Kidney (tissue), 14 donors: Measurements from ENCODE around the gene HIBADH. TPM values are rescaled to one million over a fixed set of nuclear protein-coding genes. Genes with fewer than 3 reads are reported as not detected.

ENCODE experiments used
- DNase-seq, 5 donors: peaks; one replicate each; pipeline ENCODE4 v3.0.0-alpha.2; 2013 to 2020
- FAIRE-seq: peaks from 2 replicates; lab custom pipeline; 2012; peaks lifted over from hg19 to GRCh38; lab: Jason Lieb, UNC
- H3K27ac ChIP-seq, 2 donors: one replicate each; pipeline ENCODE4 v1.7.0; 2013; ENCODE audit warnings: low read depth in 2 of 2, low read length in 2 of 2, inconsistent platforms in 1 of 2
- H3K27me3 ChIP-seq: one replicate; pipeline ENCODE4 v1.7.1; 2013; ENCODE audit warnings: low read length, inconsistent platforms; ENCODE audit not compliant: control insufficient read depth, insufficient read depth
- H3K36me3 ChIP-seq, 3 donors: one replicate each; pipeline versions ENCODE4 v1.7.0 to v1.7.1; 2013; ENCODE audit warnings: low read length in 3 of 3, control low read depth in 1 of 3, inconsistent platforms in 1 of 3; ENCODE audit not compliant: insufficient read depth in 3 of 3, control insufficient read depth in 2 of 3
- H3K4me1 ChIP-seq, 3 donors: one replicate each; pipeline versions ENCODE4 v1.7.0 to v1.7.1; 2013; ENCODE audit warnings: low read length in 3 of 3, inconsistent platforms in 1 of 3, low read depth in 1 of 3; ENCODE audit not compliant: control insufficient read depth in 2 of 3, insufficient read depth in 2 of 3
- H3K4me3 ChIP-seq, 3 donors: one replicate each; pipeline versions ENCODE4 v1.7.0 to v1.8.1; 2013; ENCODE audit warnings: low read length in 3 of 3, control low read depth in 1 of 3, inconsistent platforms in 1 of 3
- H3K9ac ChIP-seq, 3 donors: one replicate each; pipeline versions ENCODE4 v1.7.0 to v1.7.1; 2013; ENCODE audit warnings: low read length in 3 of 3, control low read depth in 1 of 3, inconsistent platforms in 1 of 3
- H3K9me3 ChIP-seq, 3 donors: one replicate each; pipeline versions ENCODE4 v1.7.0 to v1.7.1; 2013; ENCODE audit warnings: low read length in 3 of 3, control low read depth in 1 of 3, inconsistent platforms in 1 of 3; ENCODE audit not compliant: control insufficient read depth in 2 of 3, insufficient read depth in 1 of 3
- CTCF ChIP-seq: IDR thresholded peaks from 3 replicates; pipeline ENCODE4 v1.5.1; 2012; ENCODE audit warnings: mild to moderate bottlenecking, moderate library complexity, borderline replicate concordance; ENCODE audit not compliant: insufficient read depth; ENCODE audit errors: extremely low read depth
- intact Hi-C: fragments of 100-400 bp; cut with DNase I; formaldehyde crosslinking; loops from one replicate; pipeline ENCODE4 v1.11.1; 2022
- polyA plus RNA-seq: library from polyadenylated mRNA; stranded (reverse); fragments of 350-450 nt; fragmentation: Illumina TruSeq; extraction: RNeasy Lipid Tissue Mini Kit (QIAGEN cat#74804); gene quantifications from one replicate; pipeline ENCODE4 v1.2.3, GENCODE V29; 2014; ENCODE audit warnings: low read depth, low replicate concordance; ENCODE audit not compliant: insufficient read depth
- total RNA-seq: library from RNA; stranded (reverse); fragmentation: NEBNext Ultra II Directional; extraction: Animal tissue kit (Norgen Biotek cat#: 25700); gene quantifications from one replicate; pipeline ENCODE4 v1.2.1, GENCODE V29; 2021
- donor health status: control.
- donor health status: control.
- donor health status: control.
- donor health status: control.
- donor health status: control.
- donor health status: DM: yes; HTN: yes; CAD: no.
- donor health status: Normal renal cell carcinoma (clear cell type).

The HIBADH gene
- total and polyA plus RNA-seq, 2 donors from 2014 or later = 42.6 to 160 TPM

DNA sequence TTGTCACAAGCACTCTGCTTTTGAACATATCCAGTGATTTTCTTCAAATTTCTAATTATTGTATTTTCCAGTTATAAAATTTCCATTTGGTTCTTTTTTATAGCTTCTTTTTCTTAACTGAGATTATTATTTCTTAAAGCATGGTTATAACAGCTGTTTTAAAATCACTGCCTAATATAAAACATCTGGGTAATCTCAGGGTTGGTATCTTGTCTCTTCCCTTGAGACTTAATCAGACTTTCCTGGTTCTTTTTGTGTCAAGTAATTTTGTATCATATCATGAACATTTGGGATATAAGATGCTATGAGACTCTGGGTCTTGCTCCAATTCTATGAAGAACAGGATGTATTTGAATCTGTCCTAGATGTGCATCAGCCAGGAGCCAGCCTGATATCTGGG, 93.6 kb downstream of the HIBADH start:
- TF ChIP-seq CTCF = no peak
- Histone ChIP-seq H3K9ac (no peak overlapping the region), H3K27me3 (no peaks in the 10 kb centered on the region), H3K36me3 (no peaks in the 10 kb centered on the region), H3K4me3 (no peak overlapping the region), H3K4me1 (no peaks in the 10 kb centered on the region), H3K27ac (no peak overlapping the region), H3K9me3 (peaks cover 0 to 4% (median 0%) of the 10 kb centered on the region in 3 donors)
- DNase-seq = no peak
- FAIRE-seq = no peak
- intact Hi-C loops = no loop called here

DNA sequence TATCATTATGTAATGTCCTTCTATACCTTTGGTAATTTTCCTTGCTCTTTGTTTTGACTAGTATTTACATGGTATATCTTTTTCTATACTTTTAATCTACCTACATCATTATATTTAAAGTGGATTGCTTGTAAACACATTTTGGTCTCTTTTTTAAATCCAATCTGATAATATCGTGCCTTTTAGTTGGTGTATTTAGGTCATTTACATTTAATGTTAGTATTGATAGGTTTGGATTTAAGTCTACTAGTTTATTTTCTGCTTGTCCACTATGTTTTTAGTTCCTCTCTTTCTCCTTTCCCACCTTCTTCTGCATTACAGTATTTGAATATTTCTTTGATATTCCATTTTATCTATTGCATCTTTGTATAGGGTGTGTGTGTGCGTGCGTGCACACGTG, 95.4 kb downstream of the HIBADH start:
- intact Hi-C loops = no loop called here
- no peaks in the 10 kb centered on the region for H3K27me3 ChIP-seq
- DNase-seq (no peak), FAIRE-seq (no peak)
- no peak overlapping the region for H3K9ac ChIP-seq
- H3K36me3 ChIP-seq = no peaks in the 10 kb centered on the region
- no peak for TF ChIP-seq CTCF
- no peak overlapping the region for H3K4me3 ChIP-seq
- peaks cover 0 to 6% (median 4%) of the 10 kb centered on the region in 3 donors for H3K9me3 ChIP-seq
- no peaks in the 10 kb centered on the region for H3K4me1 ChIP-seq
- H3K27ac ChIP-seq = no peak overlapping the region

DNA sequence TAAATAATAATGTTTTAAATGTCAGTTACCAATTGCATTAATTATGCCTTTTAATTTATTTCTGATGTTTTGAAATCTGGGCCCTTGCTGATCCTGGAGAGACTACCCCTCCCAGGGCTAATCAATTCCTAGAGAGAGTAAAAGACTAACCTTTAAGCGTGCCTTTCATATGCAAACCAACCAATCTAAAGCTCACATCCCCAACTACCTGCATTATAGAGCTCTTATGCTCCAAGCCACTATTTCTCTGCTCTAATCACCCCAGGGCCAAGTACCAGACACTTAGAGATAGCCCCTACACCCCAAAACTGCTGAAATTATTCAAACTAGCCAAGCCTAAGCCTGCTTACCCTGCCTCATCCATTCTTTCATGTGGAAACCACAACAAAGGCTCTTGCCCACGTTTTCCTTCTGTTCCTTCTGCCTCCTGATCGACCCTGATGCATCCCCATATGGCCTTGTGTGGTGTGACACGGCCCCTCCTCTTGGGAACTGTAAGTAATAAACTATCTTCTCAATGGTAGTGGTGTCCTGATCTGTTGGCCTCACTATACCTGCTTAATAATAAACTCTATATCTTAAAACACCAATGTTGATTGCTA, 97.7 kb downstream of the HIBADH start:
- no peak for FAIRE-seq
- no peaks in the 10 kb centered on the region for H3K4me1 ChIP-seq
- H3K4me3 ChIP-seq = no peak overlapping the region
- intact Hi-C loops = no loop called here
- H3K36me3 ChIP-seq = no peaks in the 10 kb centered on the region
- TF ChIP-seq CTCF = no peak
- no peaks in the 10 kb centered on the region for H3K27me3 ChIP-seq
- no peak overlapping the region for H3K27ac ChIP-seq
- no peak overlapping the region for H3K9ac ChIP-seq
- peaks cover 0 to 6% (median 4%) of the 10 kb centered on the region in 3 donors for H3K9me3 ChIP-seq
- DNase-seq = no peak
